ENCODE data around the gene OR52E5.

The OR52E5 gene

GRCh38 chr11:5931061-5931460, 38.1 kb downstream of the OR52E5 start:
- no peak for TF ChIP-seq CTCF (IDR thresholded peaks at IDR 0.05; ENCODE audit: low read depth, low read length)
- DNase-seq (ENCODE audit: extremely low read depth, low read depth) = no peak

GRCh38 chr11:5932671-5933070, 39.7 kb downstream of the OR52E5 start:
- no peak for TF ChIP-seq CTCF (IDR thresholded peaks at IDR 0.05; ENCODE audit: low read depth, low read length)
- no peak for DNase-seq (ENCODE audit: extremely low read depth, low read depth)

- TF ChIP-seq CTCF (IDR thresholded peaks at IDR 0.05; ENCODE audit: low read depth, low read length) = no peak
- DNase-seq (ENCODE audit: extremely low read depth, low read depth) = no peak
Measured at GRCh38 chr11:5933116-5933515, 40.1 kb downstream of the OR52E5 start.

- no peak for TF ChIP-seq CTCF (IDR thresholded peaks at IDR 0.05; ENCODE audit: low read depth, low read length)
- DNase-seq (ENCODE audit: extremely low read depth, low read depth) = no peak
Measured at GRCh38 chr11:5937868-5938602, 45.0 kb downstream of the OR52E5 start.

GRCh38 chr11:5938603-5938965, 45.6 kb downstream of the OR52E5 start:
- no peak for TF ChIP-seq CTCF (IDR thresholded peaks at IDR 0.05; ENCODE audit: low read depth, low read length)
- DNase-seq (ENCODE audit: extremely low read depth, low read depth) = no peak

GRCh38 chr11:5940748-5941147, 47.7 kb downstream of the OR52E5 start:
- no peak for TF ChIP-seq CTCF (IDR thresholded peaks at IDR 0.05; ENCODE audit: low read depth, low read length)
- DNase-seq (ENCODE audit: extremely low read depth, low read depth) = no peak

GRCh38 chr11:5941951-5942350, 48.9 kb downstream of the OR52E5 start, which contains the start of gene OR56A3:
TSS of gene OR56A3 (plus strand) at chr11:5942251. CDS start at chr11:5947347, 5,096 bp downstream.
- no peak for DNase-seq (ENCODE audit: extremely low read depth, low read depth)
- no peak for TF ChIP-seq CTCF (IDR thresholded peaks at IDR 0.05; ENCODE audit: low read depth, low read length)

All from AG09319 (cell line).